Measurements from ENCODE around the gene PRKCH. TPM values are rescaled to one million over a fixed set of nuclear protein-coding genes. Genes with fewer than 3 reads are reported as not detected.
A peak's percentile ranks its signal among the peaks of the same experiment; 100 is the strongest.

PRKCH gene
- total RNA-seq, 1 experiment from 2014 or later, result 5.2 TPM

DNA sequence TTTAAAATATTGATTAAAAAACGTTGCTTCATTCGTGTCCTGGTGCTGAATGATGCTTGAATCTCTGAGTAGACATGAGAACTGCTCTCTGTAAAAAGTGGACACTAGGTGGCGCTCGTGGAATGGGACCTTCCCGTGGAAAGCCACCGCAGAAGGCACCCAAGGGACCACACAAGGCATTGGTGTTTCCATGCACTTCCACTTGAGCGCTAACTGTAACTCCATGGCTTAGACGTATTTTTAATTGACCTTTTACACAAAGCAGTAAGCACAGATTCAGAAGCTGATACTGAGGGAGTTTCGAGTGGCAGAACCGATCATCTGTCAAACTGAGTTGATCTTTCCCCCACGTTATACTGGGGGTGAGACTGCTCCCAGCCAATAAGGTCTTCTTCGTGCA, 135.3 kb downstream of the PRKCH start:
- no peak overlapping the region for H2BK20ac ChIP-seq (ENCODE audit: low read depth, low read length, poor library complexity, severe bottlenecking)
- peak; percentile 60 for DNase-seq
- H3K27ac Mint-ChIP-seq, result no peak overlapping the region
- H3K9me3 ChIP-seq (ENCODE audit: control insufficient read depth, low read depth, low read length), result no peaks in the 10 kb centered on the region
- H3K27me3 ChIP-seq (ENCODE audit: insufficient read depth, low read length), result no peaks in the 10 kb centered on the region
- H3K18ac ChIP-seq (ENCODE audit: insufficient read length, low read depth, low read length), result no peak overlapping the region
- H3K4me1 Mint-ChIP-seq, result peaks cover 3 to 15% of the 10 kb centered on the region in 2 experiments
- H4K8ac ChIP-seq (replicated peaks; ENCODE audit: insufficient read length, low read depth, low read length), result no peak overlapping the region
- no peaks in the 10 kb centered on the region for H3K79me1 ChIP-seq (ENCODE audit: insufficient read depth, low read depth, low read length, poor library complexity, severe bottlenecking)
- no peaks in the 10 kb centered on the region for H3K4me1 ChIP-seq (ENCODE audit: insufficient read depth, low read length)
- H4K91ac ChIP-seq (ENCODE audit: insufficient read length, low read depth, low read length), result no peak overlapping the region
- no CpG with 5 or more reads among the region's 12 CpGs for WGBS (ENCODE audit: extremely low coverage, insufficient read length, low lambda C conversion rate)
- H3K4ac ChIP-seq (ENCODE audit: low read depth, low read length), result no peak overlapping the region
- no peak overlapping the region for H2BK12ac ChIP-seq (ENCODE audit: insufficient read length, low read depth, low read length)
- H3K36me3 Mint-ChIP-seq (ENCODE audit: insufficient read depth in 1 of 3, low read depth in 3 of 3), result 0 out of 7 replicates have a peak, but pooled peaks cover 0 to 6% (median 0%) of the 10 kb centered on the region in 3 experiments
- H2AFZ ChIP-seq (ENCODE audit: low read length), result no peak overlapping the region
- H3K27ac ChIP-seq (ENCODE audit: insufficient read length, low read depth, low read length), result no peak overlapping the region
- H2AK5ac ChIP-seq (ENCODE audit: insufficient read length, low read length), result no peak overlapping the region
- no peak overlapping the region for H2BK5ac ChIP-seq (ENCODE audit: insufficient read length, low read length)
- no peak overlapping the region for H3K9ac ChIP-seq (ENCODE audit: extremely low read depth, insufficient read length, low read length)
- H3K27me3 Mint-ChIP-seq (ENCODE audit: low read depth), result no peaks in the 10 kb centered on the region
- no peaks in the 10 kb centered on the region for H4K20me1 ChIP-seq (ENCODE audit: control insufficient read depth, insufficient read depth, insufficient read length)
- H3K9me3 Mint-ChIP-seq, result no peaks in the 10 kb centered on the region; a peak in 1 of 5 replicates
- no peak overlapping the region for H3K4me2 ChIP-seq (ENCODE audit: insufficient read depth, insufficient read length, low read length)
- H4K5ac ChIP-seq (ENCODE audit: insufficient read length, low read depth, low read length), result no peak overlapping the region
- H2BK15ac ChIP-seq (ENCODE audit: low read depth, low read length), result no peak overlapping the region
- no peaks in the 10 kb centered on the region for H3K23me2 ChIP-seq (ENCODE audit: insufficient read length, low read depth, low read length, poor library complexity, severe bottlenecking)
- TF ChIP-seq CTCF (conservative IDR thresholded peaks at IDR 0.05), result peak; percentile 92
- no peak overlapping the region for H3K56ac ChIP-seq (ENCODE audit: insufficient read length, low read depth, low read length)
- H3T11ph ChIP-seq (ENCODE audit: low read length), result no peak overlapping the region
- no peak overlapping the region for H3K23ac ChIP-seq (ENCODE audit: insufficient read length, low read depth, low read length)
- H3K4me3 Mint-ChIP-seq, result no peak overlapping the region
- H3K79me2 ChIP-seq (ENCODE audit: insufficient read depth, low read length), result no peaks in the 10 kb centered on the region
- H2BK120ac ChIP-seq (ENCODE audit: low read depth, low read length, poor library complexity, severe bottlenecking), result no peak overlapping the region
- no peak overlapping the region for H3K14ac ChIP-seq (ENCODE audit: insufficient read depth, low read length)
